A549 (cell line): ENCODE data around the gene ZNF32. TPM values are rescaled to one million over a fixed set of nuclear protein-coding genes. Genes with fewer than 3 reads are reported as not detected.

ENCODE experiments used
- ATAC-seq, 2 experiments: fragments of 200-7000 bp in 1 of 2; fragments of >200 bp in 1 of 2; cut with Nextera tagmentation in 1 of 2; cut with Tn5 transposase in 1 of 2; 3 replicates each; pipeline versions ENCODE4 v1.8.0 to v1.9.1; 2018 to 2020; ENCODE audit warnings: mild to moderate bottlenecking in 1 of 2, moderate library complexity in 1 of 2
- CTCF ChIA-PET: fragments of 300-600 bp; sonication (Branson Sonifier 250); formaldehyde crosslinking; extraction: SDS; loops from one replicate; lab custom pipeline; 2021; ENCODE audit warnings: antibody characterized with exemption, inconsistent platforms; lab: Yijun Ruan, JAX
- POLR2A ChIA-PET: fragments of 350-600 bp; formaldehyde crosslinking; extraction: SDS; loops from one replicate; lab custom pipeline; 2021; ENCODE audit warnings: antibody characterized with exemption, inconsistent platforms; lab: Yijun Ruan, JAX
- DNase-seq, 2 experiments: peaks; one replicate each; pipeline versions ENCODE4 v3.0.0 to v3.0.0-alpha.2; 2011 to 2016; ENCODE audit warnings: low read depth in 1 of 2, low spot score in 1 of 2
- FAIRE-seq: peaks from 2 replicates; lab custom pipeline; 2011; peaks lifted over from hg19 to GRCh38; lab: Jason Lieb, UNC
- H3K27ac ChIP-seq, 2 experiments: fragments of >200 bp; sonication (Bioruptor Twin); formaldehyde crosslinking; 3 replicates each; pipeline ENCODE4 v1.5.1; 2016 to 2017
- H3K4me1 ChIP-seq: fragments of >200 bp; sonication (Bioruptor Twin); formaldehyde crosslinking; 3 replicates; pipeline ENCODE4 v1.6.1; 2016
- H3K4me2 ChIP-seq: fragments of >200 bp; sonication (Bioruptor Twin); formaldehyde crosslinking; 3 replicates; pipeline ENCODE4 v1.6.1; 2016
- H3K4me3 ChIP-seq: fragments of >200 bp; sonication (Bioruptor Twin); formaldehyde crosslinking; 3 replicates; pipeline ENCODE4 v1.5.1; 2016
- H3K9me3 ChIP-seq: fragments of >200 bp; sonication (Bioruptor Twin); formaldehyde crosslinking; 3 replicates; pipeline ENCODE4 v1.6.1; 2016
- CBX2 ChIP-seq: fragments of 200-600 bp; sonication (generic); IDR thresholded peaks from 2 replicates; pipeline ENCODE4 v1.6.1; 2016; ENCODE audit warnings: low read depth, mild to moderate bottlenecking, borderline replicate concordance
- CEBPB ChIP-seq, 2 experiments: fragments of >200 bp in 1 of 2; sonication (Bioruptor Twin) in 1 of 2; formaldehyde crosslinking in 1 of 2; IDR thresholded peaks; 2 replicates each; pipeline ENCODE4 v1.6.1; 2012 to 2016
- CHD2 ChIP-seq: fragments of 150-350 bp; IDR thresholded peaks from 2 replicates; pipeline ENCODE4 v1.6.1; 2014; ENCODE audit warnings: low read length; ENCODE audit not compliant: partially characterized antibody
- EHF ChIP-seq: fragments of 250-450 bp; sonication (Bioruptor Pico); IDR thresholded peaks from 2 replicates; pipeline ENCODE4 v1.5.0; 2020; ENCODE audit warnings: mild to moderate bottlenecking
- GATA3 ChIP-seq: IDR thresholded peaks from 2 replicates; pipeline ENCODE4 v1.6.1; 2012; ENCODE audit warnings: borderline replicate concordance
- HDAC2 ChIP-seq: fragments of 200-600 bp; sonication (generic); IDR thresholded peaks from 2 replicates; pipeline ENCODE4 v1.6.1; 2016
- HOXB13 ChIP-seq: fragments of 250-450 bp; sonication (Bioruptor Pico); IDR thresholded peaks from 2 replicates; pipeline ENCODE4 v1.5.0; 2020; ENCODE audit warnings: low read depth, mild to moderate bottlenecking, moderate library complexity
- KDM5A ChIP-seq: fragments of 200-600 bp; sonication (generic); IDR thresholded peaks from 2 replicates; pipeline ENCODE4 v1.6.1; 2016; ENCODE audit warnings: antibody characterized with exemption, mild to moderate bottlenecking
- MAZ ChIP-seq: fragments of 150-350 bp; IDR thresholded peaks from 2 replicates; pipeline ENCODE4 v1.6.1; 2014; ENCODE audit warnings: antibody characterized with exemption, low read depth, low read length, borderline replicate concordance
- MYC ChIP-seq: IDR thresholded peaks from 2 replicates; pipeline ENCODE4 v1.6.1; 2012; ENCODE audit warnings: mild to moderate bottlenecking, inconsistent platforms, low read length, improper control_type of control experiment, borderline replicate concordance
- NPAS2 ChIP-seq: fragments of 250-450 bp; sonication (Bioruptor Pico); IDR thresholded peaks from 2 replicates; pipeline ENCODE4 v1.8.0; 2022; ENCODE audit warnings: mild to moderate bottlenecking, moderate library complexity, borderline replicate concordance
- PHF8 ChIP-seq: fragments of 200-600 bp; sonication (generic); IDR thresholded peaks from 2 replicates; pipeline ENCODE4 v1.6.1; 2016; ENCODE audit warnings: low read depth, mild to moderate bottlenecking, antibody characterized with exemption, moderate library complexity, borderline replicate concordance
- POLR2A ChIP-seq: IDR thresholded peaks from 2 replicates; pipeline ENCODE4 v1.6.1; 2012; ENCODE audit warnings: mild to moderate bottlenecking, low read length
- RCOR1 ChIP-seq: fragments of 150-350 bp; IDR thresholded peaks from 2 replicates; pipeline ENCODE4 v1.6.1; 2014; ENCODE audit warnings: antibody characterized with exemption, low read length, low read depth
- TFCP2L1 ChIP-seq: fragments of 250-450 bp; sonication (Bioruptor Pico); IDR thresholded peaks from 2 replicates; pipeline ENCODE4 v1.5.0; 2021; ENCODE audit warnings: mild to moderate bottlenecking
- ZC3H11A ChIP-seq: fragments of 450-650 bp; IDR thresholded peaks from 2 replicates; pipeline ENCODE4 v1.6.1; 2014; ENCODE audit warnings: antibody characterized with exemption, mild to moderate bottlenecking
- ZFP36 ChIP-seq: fragments of 450-650 bp; IDR thresholded peaks from 2 replicates; pipeline ENCODE4 v1.6.1; 2014; ENCODE audit warnings: borderline replicate concordance; ENCODE audit not compliant: partially characterized antibody
- ZNF302 ChIP-seq: fragments of 250-450 bp; sonication (Bioruptor Pico); IDR thresholded peaks from 2 replicates; pipeline ENCODE4 v1.9.0; 2021; ENCODE audit warnings: inconsistent platforms, mild to moderate bottlenecking, moderate library complexity
- ZSCAN20 ChIP-seq: fragments of 250-450 bp; sonication (Bioruptor Pico); IDR thresholded peaks from 2 replicates; pipeline ENCODE4 v1.8.0; 2022; ENCODE audit warnings: mild to moderate bottlenecking, moderate library complexity
- WGBS: methylation state at CpG from one replicate; pipeline ENCODE4 v1.1.6; 2017; ENCODE audit errors: missing lambda C conversion rate; 5-methylcytosine and 5-hydroxymethylcytosine counted together
- polyA plus RNA-seq, 4 experiments: library from polyadenylated mRNA; depleted of rRNA in 3 of 4; stranded (reverse); fragments of >200 nt; fragmentation: RNase III in 1 of 4; extraction: RNeasy Plus Mini Kit Qiagen cat#74134 plus additional on column Dnase treatment in 1 of 4; gene quantifications; 2 replicates in 3 of 4; 3 replicates in 1 of 4; pipeline ENCODE4 v1.2.3, GENCODE V29; 2011 to 2017
- TF ChIP-seq, protein P1 (sequence below): fragments of >200 bp; sonication (Bioruptor Twin); formaldehyde crosslinking; IDR thresholded peaks from 3 replicates; pipeline ENCODE4 v1.5.1; 2016
- TF ChIP-seq, protein P2 (sequence below): fragments of 200-600 bp; sonication (generic); IDR thresholded peaks from 2 replicates; pipeline ENCODE4 v1.6.1; 2016; ENCODE audit warnings: antibody characterized with exemption, mild to moderate bottlenecking, moderate library complexity
- TF ChIP-seq, protein P3 (sequence below): fragments of 150-350 bp; IDR thresholded peaks from 2 replicates; pipeline ENCODE4 v1.6.1; 2014; ENCODE audit warnings: low read depth, mild to moderate bottlenecking, low read length
- TF ChIP-seq, protein P4 (sequence below): fragments of >200 bp; sonication (Bioruptor Twin); formaldehyde crosslinking; IDR thresholded peaks from 2 replicates; pipeline ENCODE4 v1.6.1; 2016
- TF ChIP-seq, protein P5 (sequence below): fragments of 450-650 bp; IDR thresholded peaks from 2 replicates; pipeline ENCODE4 v1.6.1; 2014; ENCODE audit warnings: antibody characterized with exemption
- TF ChIP-seq, protein P6 (sequence below): IDR thresholded peaks from 2 replicates; pipeline ENCODE4 v1.6.1; 2012; ENCODE audit warnings: low read depth, borderline replicate concordance

Gene ZNF32
- polyA plus RNA-seq, 2 of the 4 experiments (the other 2 are of a cell fraction): 21.4 to 38.2 TPM

DNA sequence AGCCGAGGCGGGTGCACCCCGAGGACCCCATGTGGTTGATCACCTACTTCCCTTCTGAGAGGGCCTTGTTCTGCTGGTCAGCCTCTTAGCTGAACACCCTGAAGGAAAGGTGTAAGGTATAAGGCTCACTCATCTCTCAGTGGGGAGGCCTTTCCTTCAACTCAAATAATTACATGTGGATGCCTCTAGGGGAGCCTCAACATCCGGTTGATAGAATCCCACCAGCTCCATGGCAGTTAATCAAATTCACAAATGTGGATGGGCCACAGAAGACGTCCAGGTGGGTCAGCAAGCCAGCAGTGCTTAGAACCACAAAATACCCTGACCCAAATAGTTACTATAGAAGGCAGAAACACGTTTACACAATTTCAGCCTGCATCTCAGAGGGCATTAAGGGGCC lies 37.7 kb upstream of the ZNF32 start (continued):
- TF ChIP-seq, protein P1, sequence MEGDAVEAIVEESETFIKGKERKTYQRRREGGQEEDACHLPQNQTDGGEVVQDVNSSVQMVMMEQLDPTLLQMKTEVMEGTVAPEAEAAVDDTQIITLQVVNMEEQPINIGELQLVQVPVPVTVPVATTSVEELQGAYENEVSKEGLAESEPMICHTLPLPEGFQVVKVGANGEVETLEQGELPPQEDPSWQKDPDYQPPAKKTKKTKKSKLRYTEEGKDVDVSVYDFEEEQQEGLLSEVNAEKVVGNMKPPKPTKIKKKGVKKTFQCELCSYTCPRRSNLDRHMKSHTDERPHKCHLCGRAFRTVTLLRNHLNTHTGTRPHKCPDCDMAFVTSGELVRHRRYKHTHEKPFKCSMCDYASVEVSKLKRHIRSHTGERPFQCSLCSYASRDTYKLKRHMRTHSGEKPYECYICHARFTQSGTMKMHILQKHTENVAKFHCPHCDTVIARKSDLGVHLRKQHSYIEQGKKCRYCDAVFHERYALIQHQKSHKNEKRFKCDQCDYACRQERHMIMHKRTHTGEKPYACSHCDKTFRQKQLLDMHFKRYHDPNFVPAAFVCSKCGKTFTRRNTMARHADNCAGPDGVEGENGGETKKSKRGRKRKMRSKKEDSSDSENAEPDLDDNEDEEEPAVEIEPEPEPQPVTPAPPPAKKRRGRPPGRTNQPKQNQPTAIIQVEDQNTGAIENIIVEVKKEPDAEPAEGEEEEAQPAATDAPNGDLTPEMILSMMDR: no peak
- no peak for TF ChIP-seq HOXB13 (CRISPR knock-in tag)
- no peak for TF ChIP-seq EHF
- TF ChIP-seq CHD2: no peak
- no peak for TF ChIP-seq ZSCAN20 (CRISPR knock-in tag)
- no peak for TF ChIP-seq NPAS2

DNA sequence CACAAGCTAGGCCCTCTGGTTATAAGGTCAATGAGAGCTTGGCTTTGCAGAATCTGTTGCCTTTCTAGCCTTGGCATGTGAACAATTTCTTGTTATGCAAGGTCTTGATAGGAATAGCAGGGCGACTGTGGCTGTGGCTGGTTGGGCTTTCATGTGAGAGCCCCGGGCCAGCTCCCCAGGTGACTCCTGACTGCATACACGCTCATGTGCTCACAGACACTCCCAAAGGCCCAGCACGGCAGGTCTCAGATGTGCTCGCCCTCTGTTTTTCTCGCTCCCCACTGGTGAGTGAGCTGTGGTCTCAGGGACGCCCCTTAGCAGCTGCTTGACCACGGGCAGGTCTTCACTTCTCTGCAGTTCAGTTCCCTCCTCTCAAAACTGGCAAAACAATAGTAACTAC lies 37.1 kb upstream of the ZNF32 start:
- DNase-seq: no peak
- TF ChIP-seq, protein P2, sequence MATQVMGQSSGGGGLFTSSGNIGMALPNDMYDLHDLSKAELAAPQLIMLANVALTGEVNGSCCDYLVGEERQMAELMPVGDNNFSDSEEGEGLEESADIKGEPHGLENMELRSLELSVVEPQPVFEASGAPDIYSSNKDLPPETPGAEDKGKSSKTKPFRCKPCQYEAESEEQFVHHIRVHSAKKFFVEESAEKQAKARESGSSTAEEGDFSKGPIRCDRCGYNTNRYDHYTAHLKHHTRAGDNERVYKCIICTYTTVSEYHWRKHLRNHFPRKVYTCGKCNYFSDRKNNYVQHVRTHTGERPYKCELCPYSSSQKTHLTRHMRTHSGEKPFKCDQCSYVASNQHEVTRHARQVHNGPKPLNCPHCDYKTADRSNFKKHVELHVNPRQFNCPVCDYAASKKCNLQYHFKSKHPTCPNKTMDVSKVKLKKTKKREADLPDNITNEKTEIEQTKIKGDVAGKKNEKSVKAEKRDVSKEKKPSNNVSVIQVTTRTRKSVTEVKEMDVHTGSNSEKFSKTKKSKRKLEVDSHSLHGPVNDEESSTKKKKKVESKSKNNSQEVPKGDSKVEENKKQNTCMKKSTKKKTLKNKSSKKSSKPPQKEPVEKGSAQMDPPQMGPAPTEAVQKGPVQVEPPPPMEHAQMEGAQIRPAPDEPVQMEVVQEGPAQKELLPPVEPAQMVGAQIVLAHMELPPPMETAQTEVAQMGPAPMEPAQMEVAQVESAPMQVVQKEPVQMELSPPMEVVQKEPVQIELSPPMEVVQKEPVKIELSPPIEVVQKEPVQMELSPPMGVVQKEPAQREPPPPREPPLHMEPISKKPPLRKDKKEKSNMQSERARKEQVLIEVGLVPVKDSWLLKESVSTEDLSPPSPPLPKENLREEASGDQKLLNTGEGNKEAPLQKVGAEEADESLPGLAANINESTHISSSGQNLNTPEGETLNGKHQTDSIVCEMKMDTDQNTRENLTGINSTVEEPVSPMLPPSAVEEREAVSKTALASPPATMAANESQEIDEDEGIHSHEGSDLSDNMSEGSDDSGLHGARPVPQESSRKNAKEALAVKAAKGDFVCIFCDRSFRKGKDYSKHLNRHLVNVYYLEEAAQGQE: no peak
- TF ChIP-seq, protein P3, sequence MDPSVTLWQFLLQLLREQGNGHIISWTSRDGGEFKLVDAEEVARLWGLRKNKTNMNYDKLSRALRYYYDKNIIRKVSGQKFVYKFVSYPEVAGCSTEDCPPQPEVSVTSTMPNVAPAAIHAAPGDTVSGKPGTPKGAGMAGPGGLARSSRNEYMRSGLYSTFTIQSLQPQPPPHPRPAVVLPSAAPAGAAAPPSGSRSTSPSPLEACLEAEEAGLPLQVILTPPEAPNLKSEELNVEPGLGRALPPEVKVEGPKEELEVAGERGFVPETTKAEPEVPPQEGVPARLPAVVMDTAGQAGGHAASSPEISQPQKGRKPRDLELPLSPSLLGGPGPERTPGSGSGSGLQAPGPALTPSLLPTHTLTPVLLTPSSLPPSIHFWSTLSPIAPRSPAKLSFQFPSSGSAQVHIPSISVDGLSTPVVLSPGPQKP: no peak
- TF ChIP-seq TFCP2L1 (CRISPR knock-in tag) (no peak), CEBPB (IDR thresholded peaks at IDR 0.05) (no peak), KDM5A (no peak), CBX2 (no peak), ZSCAN20 (CRISPR knock-in tag) (no peak), MAZ (no peak)
- TF ChIP-seq, protein P4, sequence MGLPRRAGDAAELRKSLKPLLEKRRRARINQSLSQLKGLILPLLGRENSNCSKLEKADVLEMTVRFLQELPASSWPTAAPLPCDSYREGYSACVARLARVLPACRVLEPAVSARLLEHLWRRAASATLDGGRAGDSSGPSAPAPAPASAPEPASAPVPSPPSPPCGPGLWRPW: no peak
- Histone ChIP-seq H3K4me1 (no peaks in the 10 kb centered on the region), H3K4me2 (no peak overlapping the region), H3K9me3 (no peaks in the 10 kb centered on the region), H3K4me3 (no peak overlapping the region), H3K27ac (no peak overlapping the region)
- 27% methylated on average over 8 of the region's 8 CpGs for WGBS
- FAIRE-seq: no peak
- ChIA-PET POLR2A (no interaction called here), CTCF (interaction anchor here (0.7 to 2.4 kb wide), 4 partner anchors 13 to 1179 kb away, joined by 3 to 7 read pairs (median 4); no protein-coding TSS in a partner anchor)
- no peak for ATAC-seq

DNA sequence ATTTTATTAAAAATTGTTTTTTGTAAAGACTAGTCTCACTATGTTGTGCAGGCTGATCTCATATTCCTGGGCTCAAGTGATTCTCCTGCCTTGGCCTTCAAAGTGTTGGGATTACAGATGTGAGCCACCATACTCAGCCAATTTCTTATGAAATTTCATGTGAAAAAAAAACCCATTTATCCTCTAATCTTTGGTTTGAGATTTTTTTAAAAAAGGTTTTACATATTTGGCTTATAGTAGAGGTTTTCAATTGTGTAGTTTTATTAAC lies 35.5 kb upstream of the ZNF32 start:
- Histone ChIP-seq H3K4me2 (no peak overlapping the region), H3K27ac (no peak overlapping the region), H3K4me1 (peaks cover 7% of the 10 kb centered on the region; the same call in 1 of the 3 replicates), H3K9me3 (no peaks in the 10 kb centered on the region), H3K4me3 (no peak overlapping the region)
- no peak for DNase-seq
- POLR2A ChIA-PET: no interaction called here
- CTCF ChIA-PET: no interaction called here
- FAIRE-seq: no peak
- no peak for ATAC-seq
- TF ChIP-seq, protein P5, sequence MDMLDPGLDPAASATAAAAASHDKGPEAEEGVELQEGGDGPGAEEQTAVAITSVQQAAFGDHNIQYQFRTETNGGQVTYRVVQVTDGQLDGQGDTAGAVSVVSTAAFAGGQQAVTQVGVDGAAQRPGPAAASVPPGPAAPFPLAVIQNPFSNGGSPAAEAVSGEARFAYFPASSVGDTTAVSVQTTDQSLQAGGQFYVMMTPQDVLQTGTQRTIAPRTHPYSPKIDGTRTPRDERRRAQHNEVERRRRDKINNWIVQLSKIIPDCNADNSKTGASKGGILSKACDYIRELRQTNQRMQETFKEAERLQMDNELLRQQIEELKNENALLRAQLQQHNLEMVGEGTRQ: no peak
- TF ChIP-seq GATA3: no peak
- TF ChIP-seq, protein P2: no peak
- TF ChIP-seq, protein P6, sequence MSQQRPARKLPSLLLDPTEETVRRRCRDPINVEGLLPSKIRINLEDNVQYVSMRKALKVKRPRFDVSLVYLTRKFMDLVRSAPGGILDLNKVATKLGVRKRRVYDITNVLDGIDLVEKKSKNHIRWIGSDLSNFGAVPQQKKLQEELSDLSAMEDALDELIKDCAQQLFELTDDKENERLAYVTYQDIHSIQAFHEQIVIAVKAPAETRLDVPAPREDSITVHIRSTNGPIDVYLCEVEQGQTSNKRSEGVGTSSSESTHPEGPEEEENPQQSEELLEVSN: no peak
- TF ChIP-seq ZC3H11A: no peak
- TF ChIP-seq ZNF302 (CRISPR knock-in tag): no peak
- TF ChIP-seq HOXB13 (CRISPR knock-in tag): no peak
- no peak for TF ChIP-seq EHF
- no peak for TF ChIP-seq PHF8
- TF ChIP-seq POLR2A: no peak
- no peak for TF ChIP-seq HDAC2
- TF ChIP-seq ZFP36: no peak
- no peak for TF ChIP-seq RCOR1
- TF ChIP-seq MYC: no peak
